Measurements from ENCODE around the gene VCP. TPM values are rescaled to one million over a fixed set of nuclear protein-coding genes. Genes with fewer than 3 reads are reported as not detected.
A peak's percentile ranks its signal among the peaks of the same experiment; 100 is the strongest.

VCP gene
- total RNA-seq, 2 donors from 2014 or later, result 150 to 157 TPM

DNA sequence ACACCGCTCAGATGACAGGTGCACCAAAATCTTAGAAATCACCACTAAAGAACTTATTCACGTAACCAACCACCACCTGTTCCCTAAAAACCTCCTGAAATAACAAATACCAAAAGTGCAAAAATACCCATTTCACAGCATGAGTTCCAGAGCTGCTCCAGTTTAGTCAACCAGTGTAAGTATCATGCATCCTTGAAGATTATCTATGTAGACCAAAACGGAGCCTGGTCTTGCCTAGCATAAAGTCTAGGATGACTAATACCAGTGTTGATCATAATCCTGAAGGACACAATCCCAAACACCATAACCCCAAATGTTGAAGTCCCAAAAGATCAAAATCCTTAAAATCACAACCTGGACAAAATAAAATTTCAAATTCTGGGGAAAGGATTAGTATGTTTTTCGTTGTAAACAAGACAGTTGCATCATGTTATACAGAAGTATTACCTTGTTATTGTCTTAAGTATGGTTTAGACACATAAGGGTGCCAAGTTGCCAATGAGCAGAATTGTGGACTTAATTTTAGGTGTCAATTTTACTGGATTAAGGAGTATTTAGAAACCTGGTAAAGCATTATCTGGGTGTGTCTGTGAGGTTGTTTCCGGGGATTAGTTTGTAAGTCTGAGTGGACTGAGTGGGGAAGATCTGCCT lies 18.1 kb downstream of the VCP start:
- no peaks in the 10 kb centered on the region for H3K27me3 ChIP-seq

DNA sequence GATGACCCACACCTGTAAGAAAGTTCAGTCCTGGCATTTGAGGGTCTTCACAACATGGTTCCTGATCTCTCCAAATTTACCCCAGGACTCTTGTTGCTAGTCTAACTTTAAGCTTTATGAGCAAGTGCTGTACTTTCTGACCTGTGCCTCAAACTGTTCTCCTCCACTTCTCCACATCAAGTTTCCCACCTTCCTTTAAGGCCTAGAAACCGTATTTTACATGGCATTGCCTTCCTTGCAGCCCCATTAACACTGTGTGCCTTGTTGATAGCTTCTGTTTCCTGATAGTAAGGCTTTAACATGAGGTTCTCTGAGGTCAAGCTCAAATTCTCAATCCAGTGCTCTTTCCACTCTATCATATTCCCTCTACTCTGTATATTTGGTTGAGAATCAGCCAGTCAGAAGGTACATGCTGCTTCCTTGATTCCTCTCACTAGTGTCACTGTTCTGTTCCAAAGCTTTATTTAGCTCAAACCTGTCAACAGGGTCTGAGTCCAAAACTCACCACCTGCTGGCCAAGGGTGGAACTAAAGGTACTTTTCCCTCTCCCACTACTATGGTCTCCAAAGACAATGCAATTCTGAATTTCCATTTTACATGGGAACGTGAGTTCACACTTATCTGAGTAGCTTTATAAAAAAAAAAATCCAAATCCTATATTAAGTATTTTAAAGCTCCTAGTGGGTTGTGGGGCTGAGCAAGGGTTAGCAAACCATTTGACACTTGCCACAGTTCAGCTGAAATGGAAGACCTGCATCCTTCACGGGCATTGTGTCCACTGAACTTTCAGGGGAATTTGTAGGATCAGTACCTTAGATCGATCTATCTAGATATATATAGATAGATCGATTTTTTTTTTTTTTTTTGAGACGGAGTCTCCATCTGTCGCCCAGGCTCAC lies 21.1 kb downstream of the VCP start:
- Histone ChIP-seq H3K36me3 (peaks cover 38% of the 10 kb centered on the region), H3K4me1 (peaks cover 0 to 9% of the 10 kb centered on the region in 2 donors), H3K27me3 (no peaks in the 10 kb centered on the region), H3K27ac (peak overlapping the region; percentile 67 to 77), H3K4me3 (no peak overlapping the region), H3K9me3 (no peaks in the 10 kb centered on the region)
- TF ChIP-seq CTCF (IDR thresholded peaks at IDR 0.05), result peak in 1 of 2 donors; percentile 75
- DNase-seq (ENCODE audit: low spot score), result no peak

More for the DNA sequence above, 18.1 kb downstream of the VCP start:
- Histone ChIP-seq H3K9me3 (no peaks in the 10 kb centered on the region), H3K27ac (no peak overlapping the region), H3K36me3 (peaks cover 55% of the 10 kb centered on the region), H3K4me3 (no peak overlapping the region), H3K4me1 (peaks cover 0 to 9% of the 10 kb centered on the region in 2 donors)
- no peak for TF ChIP-seq CTCF (IDR thresholded peaks at IDR 0.05)
- DNase-seq (ENCODE audit: low spot score), result no peak

DNA sequence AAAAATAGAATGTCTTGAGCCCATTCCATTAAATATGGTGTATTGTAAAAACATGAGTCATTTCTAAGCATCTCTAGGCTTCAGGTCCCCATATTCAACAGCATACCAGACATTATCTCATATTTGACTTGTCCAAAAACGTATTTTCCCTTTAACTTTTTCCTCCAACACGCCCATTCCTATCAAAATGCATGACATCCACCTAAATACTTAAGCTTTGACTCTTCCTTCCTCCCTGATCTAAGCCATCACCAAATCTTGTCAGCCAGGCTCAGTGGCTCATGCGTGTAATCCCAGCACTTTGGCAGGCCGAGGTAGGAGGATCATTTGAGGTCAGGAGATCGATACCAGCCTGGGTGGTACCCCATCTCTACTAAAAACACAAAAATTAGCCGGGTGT lies 23.9 kb downstream of the VCP start:
- Histone ChIP-seq H3K4me3 (no peak overlapping the region), H3K36me3 (peaks cover 43% of the 10 kb centered on the region), H3K9me3 (no peaks in the 10 kb centered on the region), H3K27ac (no peak overlapping the region), H3K4me1 (peaks cover 0 to 9% of the 10 kb centered on the region in 2 donors), H3K27me3 (no peaks in the 10 kb centered on the region)
- no peak for DNase-seq (ENCODE audit: low spot score)
- TF ChIP-seq CTCF (IDR thresholded peaks at IDR 0.05), result no peak

- Histone ChIP-seq H3K27me3 (no peaks in the 10 kb centered on the region), H3K4me3 (no peak overlapping the region), H3K4me1 (no peaks in the 10 kb centered on the region), H3K36me3 (peaks cover 42% of the 10 kb centered on the region), H3K27ac (no peak overlapping the region), H3K9me3 (no peaks in the 10 kb centered on the region)
- no peak for TF ChIP-seq CTCF (IDR thresholded peaks at IDR 0.05)
- no peak for DNase-seq (ENCODE audit: low spot score)
Observed at GRCh38 chr9:35044071-35044470, 28.4 kb downstream of the VCP start.

GRCh38 chr9:35042891-35043545 lies 29.4 kb downstream of the VCP start:
- H3K36me3 ChIP-seq, result peaks cover 32% of the 10 kb centered on the region
- no peaks in the 10 kb centered on the region for H3K4me1 ChIP-seq
- no peak for DNase-seq (ENCODE audit: low spot score)
- no peaks in the 10 kb centered on the region for H3K27me3 ChIP-seq
- no peak for TF ChIP-seq CTCF (IDR thresholded peaks at IDR 0.05)
- H3K27ac ChIP-seq, result no peak overlapping the region
- no peaks in the 10 kb centered on the region for H3K9me3 ChIP-seq
- H3K4me3 ChIP-seq, result no peak overlapping the region
